OCI-LY1 (cell line): ENCODE results near the gene TXNRD3.

ENCODE experiments used
- CTCF ChIP-seq: fragments of 200-600 bp; sonication (generic), shearing (Covaris generic); IDR thresholded peaks from 2 replicates; pipeline ENCODE4 v1.5.1; 2017; ENCODE audit warnings: mild to moderate bottlenecking, antibody characterized with exemption, low read length, moderate library complexity, mixed read lengths
- EZH2 ChIP-seq: fragments of 200-600 bp; sonication (generic), shearing (Covaris generic); IDR thresholded peaks from 2 replicates; pipeline ENCODE4 v1.8.0; 2017; ENCODE audit warnings: borderline replicate concordance, mixed run types, mild to moderate bottlenecking, antibody characterized with exemption, low read length, moderate library complexity, mixed read lengths

DNA sequence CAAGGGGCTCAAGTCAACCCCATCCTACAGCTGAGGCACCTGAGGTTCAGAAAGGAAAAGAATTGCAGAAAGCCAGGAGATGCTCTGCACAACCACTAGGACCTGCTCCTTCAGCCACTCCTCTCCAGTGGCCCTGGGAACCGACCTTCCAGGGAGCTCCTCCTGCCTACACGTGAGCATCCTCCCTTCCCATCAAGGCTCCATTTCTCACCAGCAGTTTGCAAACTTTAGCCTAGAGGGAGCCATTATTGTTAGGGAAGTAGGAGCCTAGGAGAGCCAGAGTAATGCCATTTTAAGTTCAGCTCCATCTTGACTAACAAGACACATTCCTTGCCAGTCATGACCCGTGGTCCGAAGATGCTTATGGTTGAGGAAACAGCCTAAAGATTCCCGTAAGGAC is 37.9 kb upstream of the TXNRD3 start:
- TF ChIP-seq EZH2 (no peak), CTCF (no peak)
